ENCODE data around the gene WASHC2A.
"Not testable (repeated sequence)": the region's sequence is repeated elsewhere in the genome, so short reads cannot be mapped to it uniquely, and the experiment has no call there.

Gene WASHC2A

GRCh38 chr10:50075139-50075538 is 7.4 kb downstream of the WASHC2A start:
- not testable (repeated sequence) for DNase-seq

- not testable (repeated sequence) for DNase-seq
These were observed 7.8 kb downstream of the WASHC2A start for GRCh38 chr10:50075544-50075943.

DNA sequence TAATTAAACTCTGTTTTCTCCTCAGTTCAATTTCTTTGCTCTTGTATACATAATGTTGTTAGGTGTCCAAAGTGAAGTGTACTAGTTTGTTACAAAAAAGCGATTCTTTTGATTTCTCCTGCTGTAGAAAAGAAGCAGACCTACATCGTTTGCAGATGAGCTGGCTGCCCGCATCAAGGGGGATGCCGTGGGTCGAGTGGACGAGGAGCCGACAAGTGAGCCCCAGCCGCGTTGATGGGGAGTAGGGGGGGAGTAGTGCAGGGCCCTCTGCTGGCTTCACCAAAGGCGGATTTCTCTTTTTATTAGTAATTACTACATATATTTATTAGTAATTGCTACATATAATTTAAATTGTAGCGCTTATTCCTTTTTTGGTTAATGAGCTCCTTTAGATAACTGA is 23.6 kb downstream of the WASHC2A start:
- DNase-seq, result not testable (repeated sequence)

DNA sequence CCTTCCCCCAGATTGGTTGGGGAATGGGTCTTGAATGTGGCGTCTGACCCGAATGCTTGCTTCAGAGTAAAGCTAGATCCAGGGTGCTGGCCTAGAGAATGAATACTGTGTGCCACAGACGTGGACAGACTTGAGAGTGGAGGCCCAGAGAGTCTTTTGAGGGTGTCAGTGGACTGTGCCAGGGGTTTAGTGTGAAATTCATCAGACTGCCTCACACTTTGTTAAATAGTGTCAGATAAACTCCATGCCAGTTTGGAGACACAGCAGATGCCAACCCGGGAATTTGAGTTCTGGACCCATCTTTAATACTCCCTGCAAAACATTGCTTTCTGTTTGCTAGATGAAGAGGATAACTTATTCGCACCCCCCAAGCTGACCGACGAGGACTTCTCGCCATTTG is 25.2 kb downstream of the WASHC2A start:
- not testable (repeated sequence) for DNase-seq

- not testable (repeated sequence) for DNase-seq
These were observed 26.9 kb downstream of the WASHC2A start for GRCh38 chr10:50094630-50095029.

- DNase-seq, result not testable (repeated sequence)
These were observed 27.6 kb downstream of the WASHC2A start for GRCh38 chr10:50095402-50095801.

GRCh38 chr10:50096722-50097121 is 29.0 kb downstream of the WASHC2A start:
- not testable (repeated sequence) for DNase-seq

GRCh38 chr10:50098645-50099044 is 30.9 kb downstream of the WASHC2A start:
- not testable (repeated sequence) for DNase-seq

- DNase-seq, result not testable (repeated sequence)
These were observed 33.4 kb downstream of the WASHC2A start for GRCh38 chr10:50101139-50101582.

- DNase-seq, result not testable (repeated sequence)
These were observed 34.0 kb downstream of the WASHC2A start for GRCh38 chr10:50101747-50102146.

DNA sequence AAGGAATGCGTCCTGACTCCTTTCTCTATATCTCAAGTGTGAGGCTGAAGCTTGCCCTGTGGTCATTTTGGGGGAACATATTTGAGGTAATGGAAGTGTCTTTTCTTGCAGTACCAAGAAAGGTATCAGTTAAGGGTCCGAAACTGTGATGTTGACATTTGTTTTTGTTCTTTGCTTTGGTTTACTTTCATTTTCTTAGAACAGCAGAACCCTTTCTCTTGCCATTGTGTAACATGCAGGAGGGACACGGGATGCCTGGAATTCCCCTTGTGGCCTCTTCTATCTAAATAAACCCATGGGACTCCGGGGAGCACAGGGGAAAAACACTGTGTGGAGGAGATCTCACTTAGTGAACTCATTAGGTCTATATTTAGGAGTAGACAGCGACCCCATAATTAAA is 34.5 kb downstream of the WASHC2A start:
- DNase-seq, result not testable (repeated sequence)

DNA sequence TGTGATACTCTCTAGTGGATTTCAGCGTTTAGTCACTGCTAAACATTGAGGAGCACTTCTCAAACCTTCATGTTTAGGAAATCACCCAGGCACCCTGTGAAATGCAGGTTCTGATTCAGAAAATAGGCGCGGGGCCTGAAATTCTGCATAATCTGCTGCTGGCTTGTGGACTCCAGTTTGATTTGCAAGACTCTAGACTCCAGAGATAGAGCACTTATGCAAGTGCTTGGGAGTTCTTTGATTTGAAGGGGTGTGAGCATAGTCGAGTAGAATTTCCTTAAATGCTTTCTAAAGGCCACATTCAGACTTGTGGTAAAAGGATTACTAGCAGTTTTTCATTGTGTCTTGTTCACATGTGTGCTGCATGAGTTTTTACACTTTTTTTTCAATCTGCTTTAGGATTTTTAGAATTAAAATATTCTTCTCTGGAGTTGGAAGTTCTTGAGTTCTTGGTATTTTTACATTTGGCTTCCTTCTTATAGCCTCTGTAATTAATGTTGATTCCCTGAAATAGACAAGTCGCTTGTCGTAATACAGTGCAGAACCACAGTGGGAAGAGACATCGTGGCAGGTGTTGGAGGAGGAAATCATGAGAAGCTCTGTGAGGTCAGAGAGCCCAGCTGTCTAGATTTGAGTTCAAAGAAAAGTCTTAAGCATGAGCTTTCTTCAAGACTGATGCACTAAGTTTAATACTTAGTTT is 41.4 kb downstream of the WASHC2A start:
- DNase-seq, result not testable (repeated sequence)

GRCh38 chr10:50112419-50113112 is 44.8 kb downstream of the WASHC2A start:
- not testable (repeated sequence) for DNase-seq

GRCh38 chr10:50126765-50127164 is 59.0 kb downstream of the WASHC2A start:
- DNase-seq, result not testable (repeated sequence)

- not testable (repeated sequence) for DNase-seq
These were observed 60.1 kb downstream of the WASHC2A start for GRCh38 chr10:50127770-50128292.

DNA sequence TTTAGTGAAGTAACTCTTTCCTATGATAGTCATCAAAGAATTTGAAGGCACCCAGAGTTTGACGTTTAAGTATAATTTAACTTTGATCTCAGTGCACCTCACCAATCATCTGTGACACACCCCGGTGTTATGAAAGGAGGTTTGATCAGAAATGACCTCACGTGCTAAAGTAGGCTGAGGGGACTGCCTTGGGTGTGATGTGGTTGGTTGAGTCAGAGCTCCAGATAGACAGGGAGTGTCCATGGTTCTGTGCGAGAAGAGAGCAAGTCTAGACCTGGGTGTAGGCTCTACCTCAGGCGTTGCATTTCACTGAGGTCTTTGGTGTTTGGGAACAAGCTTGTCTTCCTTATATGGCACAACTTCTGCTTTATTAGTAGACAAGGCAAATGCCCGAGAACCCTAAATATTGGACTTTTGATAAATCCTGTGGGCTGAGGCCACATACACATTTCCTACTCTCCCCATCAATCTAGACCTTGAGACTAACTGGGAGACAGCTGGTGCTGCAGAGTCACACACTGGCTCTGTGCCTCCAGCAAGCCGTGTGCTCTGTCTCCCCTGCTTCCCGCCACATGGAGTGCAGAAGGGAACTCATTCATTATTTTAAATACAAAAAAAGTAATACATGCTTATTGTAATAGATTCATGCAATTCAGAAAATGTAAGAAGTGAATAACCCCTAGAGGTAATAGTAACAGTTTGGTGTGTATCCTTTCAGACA is 63.7 kb downstream of the WASHC2A start:
- not testable (repeated sequence) for DNase-seq

DNA sequence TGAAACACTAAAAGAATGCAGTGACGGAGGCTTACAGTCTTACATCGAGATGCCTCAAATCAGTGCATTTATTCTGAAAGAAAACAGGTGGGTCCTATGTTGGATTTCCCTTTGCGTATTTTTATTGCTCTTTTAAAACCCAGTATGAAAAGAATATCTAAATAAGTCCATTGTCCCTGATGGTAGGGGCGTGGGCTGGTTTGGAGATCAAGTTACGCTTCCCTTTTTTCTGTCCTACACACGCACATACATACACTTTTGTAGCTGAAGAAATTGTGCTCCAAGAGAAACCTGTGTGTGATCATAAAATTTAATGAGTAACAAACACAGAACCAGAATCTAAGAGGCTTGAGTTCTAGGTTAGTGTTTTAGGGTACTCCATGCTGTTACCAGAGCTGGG is 64.6 kb downstream of the WASHC2A start:
- not testable (repeated sequence) for DNase-seq

DNA sequence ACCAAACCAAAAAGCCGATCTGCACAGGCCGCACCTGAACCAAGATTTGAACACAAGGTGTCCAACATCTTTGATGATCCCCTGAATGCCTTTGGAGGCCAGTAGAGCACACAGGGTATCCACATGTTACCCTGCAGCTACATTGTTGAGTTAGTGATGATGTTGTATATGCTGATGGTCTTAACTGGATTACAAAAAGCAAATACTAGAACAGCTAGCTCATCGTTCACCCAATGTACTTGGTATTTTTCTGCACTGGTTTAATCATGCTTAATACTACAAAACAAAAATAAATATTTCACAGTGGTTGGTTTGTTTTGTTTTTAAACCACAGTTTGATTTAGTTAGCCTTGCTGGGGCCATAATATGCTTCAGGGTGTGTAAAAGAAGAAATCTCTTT is 65.1 kb downstream of the WASHC2A start:
- not testable (repeated sequence) for DNase-seq

GRCh38 chr10:50143512-50144174 is 75.9 kb downstream of the WASHC2A start:
- peak; percentile 2 for DNase-seq

- not testable (repeated sequence) for DNase-seq
These were observed 77.8 kb downstream of the WASHC2A start for GRCh38 chr10:50145575-50145974.

DNA sequence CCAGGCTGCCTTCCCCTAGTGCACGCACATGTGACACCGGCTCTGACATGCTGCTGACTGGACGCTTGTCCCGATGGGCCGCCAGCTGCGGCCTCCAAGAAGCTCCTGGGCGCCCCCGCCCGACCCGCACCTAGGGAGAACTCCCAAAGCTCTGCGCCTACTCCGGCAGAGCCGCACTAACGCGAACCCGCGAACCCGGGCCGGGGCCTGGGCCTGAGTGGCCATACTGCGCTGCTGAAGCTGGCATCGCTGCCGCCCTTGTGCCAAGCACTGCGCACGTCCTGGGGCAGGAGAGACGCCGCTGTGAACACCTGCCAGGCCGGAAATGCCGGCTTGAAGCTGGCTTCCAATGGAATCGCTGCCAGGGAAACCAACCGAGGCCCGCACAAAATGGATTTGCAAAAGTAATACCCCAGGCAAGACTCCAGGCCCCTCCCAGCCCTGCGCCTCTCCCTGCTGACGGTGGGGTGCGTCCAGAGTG is 85.1 kb downstream of the WASHC2A start:
- DNase-seq, result no peak

DNA sequence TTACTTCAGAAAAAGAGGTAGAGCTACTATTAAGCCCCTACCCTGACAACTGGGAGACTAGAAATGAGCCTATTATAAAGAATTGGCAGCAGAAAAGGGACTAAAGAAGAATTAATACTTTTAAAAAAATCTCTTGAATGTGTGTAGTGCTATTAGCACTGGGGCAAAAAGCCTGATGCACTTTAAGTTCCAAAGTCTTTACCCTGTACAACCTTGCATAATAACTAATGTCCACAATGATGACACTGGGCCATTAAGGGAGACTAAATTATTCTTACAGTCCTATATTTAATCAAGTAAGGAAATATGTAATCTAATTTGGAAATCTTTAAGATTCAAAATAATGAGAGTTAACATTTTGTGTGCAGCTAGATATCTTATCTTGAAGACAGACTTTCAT is 90.1 kb downstream of the WASHC2A start:
- DNase-seq, result not testable (repeated sequence)

Data from CD4-positive, alpha-beta T cell treated with Interleukin-21 for 1 hour (primary cell).